Measurements from ENCODE around the gene CHST9. TPM values are rescaled to one million over a fixed set of nuclear protein-coding genes. Genes with fewer than 3 reads are reported as not detected.

CHST9 gene
- total and polyA plus RNA-seq, 10 of the 15 experiments (the other 5 are each of a cell fraction or from before 2014, with no cell fraction given), result 0.34 TPM; not detected in 9

GRCh38 chr18:27120246-27120645 lies 64.9 kb downstream of the CHST9 start:
- in situ Hi-C loops (cut with MboI) (no loop called here), intact Hi-C loops (cut with micrococcal nuclease; ENCODE audit: unreplicated experiment) (no loop called here)
- 0% methylated on average over 3 of the region's 3 CpGs for WGBS (ENCODE audit: insufficient coverage, insufficient replicate concordance, low lambda C conversion rate, missing lambda C conversion rate)

DNA sequence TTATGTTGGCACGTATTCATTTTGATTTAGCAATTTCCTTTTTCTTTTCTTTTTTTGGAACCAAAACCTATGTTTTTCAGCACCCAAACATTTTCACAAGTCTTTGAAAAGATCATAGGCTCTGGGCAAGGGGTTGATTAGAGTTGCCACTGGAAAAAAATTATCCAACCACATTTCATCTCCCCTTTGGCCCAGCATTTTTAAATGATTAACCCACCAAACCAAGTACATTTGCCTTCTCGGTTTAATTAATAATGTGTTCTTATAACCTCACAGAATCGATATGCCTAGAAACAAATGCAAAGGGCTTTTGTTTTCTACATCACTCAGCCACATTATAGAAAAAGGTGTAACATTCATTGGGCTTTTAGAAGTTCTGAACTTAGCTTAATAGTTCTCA lies 66.1 kb downstream of the CHST9 start:
- no peak overlapping the region for H3K27ac ChIP-seq (ENCODE audit: control insufficient read depth, insufficient read depth)
- no peak overlapping the region for H3K4me3 ChIP-seq
- no peak for DNase-seq (ENCODE audit: low read depth, low spot score)
- CTCF ChIA-PET, result interaction anchor here (0.6 kb wide), 1 partner anchor 61 kb away, joined by 3 read pairs; no protein-coding TSS in a partner anchor
- intact Hi-C loops (cut with micrococcal nuclease; ENCODE audit: unreplicated experiment) (no loop called here), in situ Hi-C loops (cut with MboI) (no loop called here)
- no peak overlapping the region for H2AFZ ChIP-seq (ENCODE audit: control insufficient read depth, low read depth, low read length)
- POLR2A ChIA-PET, result no interaction called here
- H3K79me2 ChIP-seq (ENCODE audit: control insufficient read depth, insufficient read depth, low read length), result no peaks in the 10 kb centered on the region
- H3K9me3 ChIP-seq (replicated peaks; ENCODE audit: control insufficient read depth, insufficient read depth, low read length), result no peaks in the 10 kb centered on the region
- SMC1A ChIA-PET (ENCODE audit: uncharacterized antibody, unreplicated experiment), result interaction anchor here (0.6 kb wide), 1 partner anchor 38 kb away, joined by 3 read pairs; no protein-coding TSS in a partner anchor
- H3K4me2 ChIP-seq (ENCODE audit: control insufficient read depth, insufficient read depth), result no peak overlapping the region
- H3K4me1 ChIP-seq (ENCODE audit: control insufficient read depth, insufficient read depth, low read length), result no peaks in the 10 kb centered on the region
- H3K9ac ChIP-seq (ENCODE audit: control insufficient read depth, insufficient read depth, low read length), result no peak overlapping the region
- no peaks in the 10 kb centered on the region for H4K20me1 ChIP-seq (ENCODE audit: control insufficient read depth, insufficient read depth)
- RAD21 ChIA-PET (ENCODE audit: unreplicated experiment), result no interaction called here
- no peak for ATAC-seq
- no peak for FAIRE-seq
- no peaks in the 10 kb centered on the region for H3K36me3 ChIP-seq (ENCODE audit: control insufficient read depth in 2 of 2, insufficient read depth in 2 of 2, low read length in 1 of 2)
- H3K27me3 ChIP-seq (replicated peaks in 1 of 2; ENCODE audit: control insufficient read depth in 2 of 2, insufficient read depth in 2 of 2, low read length in 1 of 2), result no peaks in the 10 kb centered on the region
- BruUV-seq (replicated peaks), result no TSS peak
- 0% methylated on average over 3 of the region's 3 CpGs for WGBS (ENCODE audit: insufficient coverage, insufficient replicate concordance, low lambda C conversion rate, missing lambda C conversion rate)
- TF ChIP-seq, protein P1, sequence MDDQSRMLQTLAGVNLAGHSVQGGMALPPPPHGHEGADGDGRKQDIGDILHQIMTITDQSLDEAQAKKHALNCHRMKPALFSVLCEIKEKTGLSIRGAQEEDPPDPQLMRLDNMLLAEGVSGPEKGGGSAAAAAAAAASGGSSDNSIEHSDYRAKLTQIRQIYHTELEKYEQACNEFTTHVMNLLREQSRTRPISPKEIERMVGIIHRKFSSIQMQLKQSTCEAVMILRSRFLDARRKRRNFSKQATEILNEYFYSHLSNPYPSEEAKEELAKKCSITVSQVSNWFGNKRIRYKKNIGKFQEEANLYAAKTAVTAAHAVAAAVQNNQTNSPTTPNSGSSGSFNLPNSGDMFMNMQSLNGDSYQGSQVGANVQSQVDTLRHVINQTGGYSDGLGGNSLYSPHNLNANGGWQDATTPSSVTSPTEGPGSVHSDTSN (IDR thresholded peaks at IDR 0.05; ENCODE audit: insufficient replicate concordance, low read depth, low read length), result no peak
- TF ChIP-seq CREB1 (IDR thresholded peaks at IDR 0.05; ENCODE audit: low read depth), result no peak
- TF ChIP-seq, protein P2, sequence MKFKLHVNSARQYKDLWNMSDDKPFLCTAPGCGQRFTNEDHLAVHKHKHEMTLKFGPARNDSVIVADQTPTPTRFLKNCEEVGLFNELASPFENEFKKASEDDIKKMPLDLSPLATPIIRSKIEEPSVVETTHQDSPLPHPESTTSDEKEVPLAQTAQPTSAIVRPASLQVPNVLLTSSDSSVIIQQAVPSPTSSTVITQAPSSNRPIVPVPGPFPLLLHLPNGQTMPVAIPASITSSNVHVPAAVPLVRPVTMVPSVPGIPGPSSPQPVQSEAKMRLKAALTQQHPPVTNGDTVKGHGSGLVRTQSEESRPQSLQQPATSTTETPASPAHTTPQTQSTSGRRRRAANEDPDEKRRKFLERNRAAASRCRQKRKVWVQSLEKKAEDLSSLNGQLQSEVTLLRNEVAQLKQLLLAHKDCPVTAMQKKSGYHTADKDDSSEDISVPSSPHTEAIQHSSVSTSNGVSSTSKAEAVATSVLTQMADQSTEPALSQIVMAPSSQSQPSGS (IDR thresholded peaks at IDR 0.05; ENCODE audit: low read length), result no peak
- TF ChIP-seq SP1 (IDR thresholded peaks at IDR 0.05; ENCODE audit: low read depth, low read length), result no peak
- no peak for TF ChIP-seq RUNX3 (IDR thresholded peaks at IDR 0.05; ENCODE audit: low read length)
- TF ChIP-seq MYB (IDR thresholded peaks at IDR 0.05; ENCODE audit: borderline replicate concordance, low read depth, low read length), result no peak
- TF ChIP-seq GATAD2B (conservative IDR thresholded peaks at IDR 0.05; ENCODE audit: low read depth), result no peak
- no peak for TF ChIP-seq HDAC2 (IDR thresholded peaks at IDR 0.05)
- TF ChIP-seq ATF7 (IDR thresholded peaks at IDR 0.05; ENCODE audit: low read depth), result no peak
- TF ChIP-seq SMAD1 (IDR thresholded peaks at IDR 0.05; ENCODE audit: low read depth, partially characterized antibody), result no peak
- TF ChIP-seq MXI1 (IDR thresholded peaks at IDR 0.05; ENCODE audit: low read depth, low read length), result no peak
- no peak for TF ChIP-seq SREBF2 (IDR thresholded peaks at IDR 0.05; ENCODE audit: low read length)
- TF ChIP-seq IKZF2 (IDR thresholded peaks at IDR 0.05), result no peak

More at GRCh38 chr18:27120246-27120645, 64.9 kb downstream of the CHST9 start:
- FAIRE-seq, result no peak
- ChIA-PET CTCF (no interaction called here), RAD21 (ENCODE audit: unreplicated experiment) (no interaction called here), POLR2A (no interaction called here), SMC1A (ENCODE audit: uncharacterized antibody, unreplicated experiment) (interaction anchor here (0.6 to 0.9 kb wide), 2 partner anchors 17 to 51 kb away, joined by 3 to 4 read pairs; no protein-coding TSS in a partner anchor)
- Histone ChIP-seq H3K4me3 (no peak overlapping the region), H3K36me3 (ENCODE audit: control insufficient read depth in 2 of 2, insufficient read depth in 2 of 2, low read length in 1 of 2) (no peaks in the 10 kb centered on the region), H3K27ac (ENCODE audit: control insufficient read depth, insufficient read depth) (no peak overlapping the region), H3K4me1 (ENCODE audit: control insufficient read depth, insufficient read depth, low read length) (no peaks in the 10 kb centered on the region), H2AFZ (ENCODE audit: control insufficient read depth, low read depth, low read length) (no peak overlapping the region), H4K20me1 (ENCODE audit: control insufficient read depth, insufficient read depth) (no peaks in the 10 kb centered on the region), H3K9me3 (replicated peaks; ENCODE audit: control insufficient read depth, insufficient read depth, low read length) (no peaks in the 10 kb centered on the region), H3K79me2 (ENCODE audit: control insufficient read depth, insufficient read depth, low read length) (no peaks in the 10 kb centered on the region), H3K4me2 (ENCODE audit: control insufficient read depth, insufficient read depth) (no peak overlapping the region), H3K9ac (ENCODE audit: control insufficient read depth, insufficient read depth, low read length) (no peak overlapping the region), H3K27me3 (replicated peaks in 1 of 2; ENCODE audit: control insufficient read depth in 2 of 2, insufficient read depth in 2 of 2, low read length in 1 of 2) (no peaks in the 10 kb centered on the region)
- TF ChIP-seq IRF5 (IDR thresholded peaks at IDR 0.05; ENCODE audit: borderline replicate concordance), result no peak
- no peak for TF ChIP-seq TCF12 (IDR thresholded peaks at IDR 0.05; ENCODE audit: low read depth, low read length)
- DNase-seq (ENCODE audit: low read depth, low spot score), result no peak
- no peak for ATAC-seq
- BruUV-seq (replicated peaks), result no TSS peak

All from GM12878 (cell line).